B cell (primary cell): ENCODE measurements around the gene TBCEL. TPM values are rescaled to one million over a fixed set of nuclear protein-coding genes. Genes with fewer than 3 reads are reported as not detected.

Source experiments
- ATAC-seq: fragments of 200-7000 bp; cut with Tn5 transposase; one replicate; pipeline ENCODE4 v1.10.0; 2021; ENCODE audit warnings: low read depth, mild to moderate bottlenecking, moderate number of reproducible peaks, moderate library complexity
- CTCF ChIA-PET: fragments of 350-600 bp; sonication (Branson Sonifier 250); formaldehyde crosslinking; loops from one replicate; lab custom pipeline; 2021; ENCODE audit warnings: antibody characterized with exemption, inconsistent platforms; lab: Charles Lee
- POLR2A ChIA-PET: fragments of 350-600 bp; sonication (Branson Sonifier 250); formaldehyde crosslinking; loops from one replicate; lab custom pipeline; 2021; ENCODE audit warnings: antibody characterized with exemption; lab: Charles Lee
- DNase-seq: peaks from one replicate; pipeline ENCODE4 v3.0.0; 2013
- H2AFZ ChIP-seq: 2 replicates; pipeline ENCODE4 v1.6.1; 2012; ENCODE audit warnings: mild to moderate bottlenecking, low read depth, low read length; ENCODE audit not compliant: insufficient read depth, poor library complexity, severe bottlenecking
- H3K27ac ChIP-seq, 2 donors: 1 replicate in 1 of 2; 2 replicates in 1 of 2; pipeline ENCODE4 v1.5.1; 2012 to 2013; ENCODE audit warnings: low read length in 2 of 2, mild to moderate bottlenecking in 2 of 2, moderate library complexity in 1 of 2
- H3K27me3 ChIP-seq, 4 experiments: fragments of 200-600 bp in 1 of 4; sonication (generic) in 1 of 4; replicated peaks in 1 of 4; 1 replicate in 2 of 4; 2 replicates in 2 of 4; pipeline versions ENCODE4 v1.6.1 to v1.7.0; 2013 to 2016; ENCODE audit warnings: low read length in 3 of 4, mild to moderate bottlenecking in 2 of 4, mixed read lengths in 1 of 4, moderate library complexity in 1 of 4; ENCODE audit not compliant: insufficient read depth in 4 of 4, control insufficient read depth in 3 of 4; ENCODE audit errors: control extremely low read depth in 1 of 4
- H3K36me3 ChIP-seq, 2 experiments: replicated peaks in 1 of 2; 1 replicate in 1 of 2; 2 replicates in 1 of 2; pipeline versions ENCODE4 v1.6.1 to v1.7.1; 2013; ENCODE audit warnings: low read length in 1 of 2; ENCODE audit not compliant: insufficient read depth in 2 of 2, control insufficient read depth in 1 of 2; ENCODE audit errors: control extremely low read depth in 1 of 2, extremely low read depth in 1 of 2
- H3K4me1 ChIP-seq, 2 donors: fragments of 200-600 bp in 1 of 2; sonication (generic) in 1 of 2; 1 replicate in 1 of 2; 2 replicates in 1 of 2; pipeline versions ENCODE4 v1.5.1 to v1.6.1; 2013 to 2017; ENCODE audit warnings: low read length in 2 of 2; ENCODE audit not compliant: control insufficient read depth in 2 of 2, insufficient read depth in 2 of 2
- H3K4me2 ChIP-seq: replicated peaks from 2 replicates; pipeline ENCODE3; 2012; ENCODE audit warnings: mild to moderate bottlenecking, low read depth, low read length; ENCODE audit not compliant: poor library complexity, severe bottlenecking
- H3K4me3 ChIP-seq, 5 experiments: fragments of 200-600 bp in 1 of 5; sonication (generic) in 1 of 5; 1 replicate in 3 of 5; 2 replicates in 2 of 5; pipeline versions ENCODE4 v1.5.1 to v1.7.0; 2011 to 2016; ENCODE audit warnings: low read length in 4 of 5, mild to moderate bottlenecking in 4 of 5, low read depth in 2 of 5, control low read depth in 1 of 5, moderate library complexity in 1 of 5; ENCODE audit not compliant: insufficient read depth in 1 of 5; ENCODE audit errors: control extremely low read depth in 1 of 5, extremely low read depth in 1 of 5
- H3K79me2 ChIP-seq: fragments of 200-600 bp; sonication (generic); one replicate; pipeline ENCODE4 v1.6.0; 2016; ENCODE audit warnings: low read length; ENCODE audit not compliant: control insufficient read depth, insufficient read depth
- H3K9ac ChIP-seq: fragments of 200-600 bp; sonication (generic); 2 replicates; pipeline ENCODE4 v1.6.1; 2017; ENCODE audit warnings: mild to moderate bottlenecking, low read length, moderate library complexity
- H3K9me3 ChIP-seq, 3 donors: one replicate each; pipeline versions ENCODE4 v1.6.1 to v1.7.1; 2013; ENCODE audit warnings: low read length in 2 of 3; ENCODE audit not compliant: control insufficient read depth in 2 of 3, insufficient read depth in 1 of 3; ENCODE audit errors: control extremely low read depth in 1 of 3
- H4K20me1 ChIP-seq: 2 replicates; pipeline ENCODE4 v1.6.0; 2012; ENCODE audit warnings: mild to moderate bottlenecking, low read length; ENCODE audit not compliant: insufficient read depth, control insufficient read depth, poor library complexity, severe bottlenecking
- H3K27ac Mint-ChIP-seq: one replicate; pipeline ENCODE4 v1.8.0; 2021; ENCODE audit warnings: mixed read lengths
- H3K27me3 Mint-ChIP-seq: one replicate; pipeline ENCODE4 v1.8.0; 2021; ENCODE audit warnings: mixed read lengths
- H3K4me1 Mint-ChIP-seq: one replicate; pipeline ENCODE4 v1.8.0; 2021; ENCODE audit warnings: mixed read lengths
- H3K4me3 Mint-ChIP-seq: one replicate; pipeline ENCODE4 v1.8.0; 2021; ENCODE audit warnings: mixed read lengths
- H3K9me3 Mint-ChIP-seq: one replicate; pipeline ENCODE4 v1.8.0; 2022; ENCODE audit warnings: mixed read lengths; ENCODE audit not compliant: insufficient read depth
- CTCF ChIP-seq: fragments of 200-600 bp; IDR thresholded peaks from one replicate; pipeline ENCODE4 v1.8.0; 2022; ENCODE audit warnings: antibody characterized with exemption, mild to moderate bottlenecking
- EZH2 ChIP-seq: IDR thresholded peaks from 2 replicates; pipeline ENCODE4 v1.6.1; 2012; ENCODE audit warnings: borderline replicate concordance, low read depth, mild to moderate bottlenecking, moderate library complexity, low read length; ENCODE audit not compliant: insufficient read depth, poor library complexity, severe bottlenecking
- WGBS: methylation state at CpG from one replicate; pipeline ENCODE4 v1.1.5; 2013; ENCODE audit warnings: missing lambda C conversion rate; ENCODE audit not compliant: insufficient coverage; 5-methylcytosine and 5-hydroxymethylcytosine counted together
- intact Hi-C: fragments of 100-400 bp; cut with micrococcal nuclease; formaldehyde crosslinking; loops from one replicate; pipeline ENCODE4 v1.10.0; 2022
- polyA plus RNA-seq: library from polyadenylated mRNA; depleted of rRNA; stranded (reverse); fragments of >200 nt; gene quantifications from 2 replicates; pipeline ENCODE4 v1.2.3, GENCODE V29; 2012
- total RNA-seq, 2 donors: library from RNA; stranded (reverse); fragments of 120-200 nt in 1 of 2; gene quantifications; 1 replicate in 1 of 2; 2 replicates in 1 of 2; pipeline versions ENCODE4 v1.2.3 to v1.2.4, GENCODE V29; 2013 to 2022

TBCEL gene
- total and polyA plus RNA-seq, 2 donors (not counting 1 experiment from before 2014, with no cell fraction given): 3.5 to 22.8 TPM

GRCh38 chr11:121037016-121037415 is 13.1 kb downstream of the TBCEL start:
- H3K9ac ChIP-seq: no peak overlapping the region

More at GRCh38 chr11:121037016-121037415, 13.1 kb downstream of the TBCEL start:
- H3K27me3 Mint-ChIP-seq: no peaks in the 10 kb centered on the region
- no peaks in the 10 kb centered on the region for H3K4me1 ChIP-seq
- CTCF ChIA-PET: no interaction called here
- H4K20me1 ChIP-seq: no peaks in the 10 kb centered on the region
- no peak overlapping the region for H3K27ac Mint-ChIP-seq
- H3K4me3 ChIP-seq: no peak overlapping the region
- H3K9me3 Mint-ChIP-seq: no peaks in the 10 kb centered on the region
- no peak overlapping the region for H2AFZ ChIP-seq
- no peaks in the 10 kb centered on the region for H3K4me1 Mint-ChIP-seq
- ATAC-seq: no peak
- no peaks in the 10 kb centered on the region for H3K36me3 ChIP-seq
- H3K4me2 ChIP-seq: no peak overlapping the region
- peaks cover 15% of the 10 kb centered on the region for H3K79me2 ChIP-seq
- no peak for DNase-seq
- no peak overlapping the region for H3K27ac ChIP-seq
- POLR2A ChIA-PET: no interaction called here
- no peaks in the 10 kb centered on the region for H3K9me3 ChIP-seq
- WGBS: no CpG with 5 or more reads among the region's 1 CpG
- no peak for TF ChIP-seq EZH2
- TF ChIP-seq CTCF: no peak
- intact Hi-C loops: no loop called here
- no peak overlapping the region for H3K4me3 Mint-ChIP-seq
- no peaks in the 10 kb centered on the region for H3K27me3 ChIP-seq
